ENCODE measurements around the gene AMMECR1. TPM values are rescaled to one million over a fixed set of nuclear protein-coding genes. Genes with fewer than 3 reads are reported as not detected.

AMMECR1 gene
- total and polyA plus RNA-seq, 7 donors: 0.69 to 2.4 (median 1.2) TPM

- ATAC-seq (no peak), DNase-seq (no peak)
- H3K36me3 ChIP-seq (ENCODE audit: insufficient read depth in 1 of 2, low read depth in 1 of 2): no peaks in the 10 kb centered on the region
- no peaks in the 10 kb centered on the region for H3K9me3 ChIP-seq
- intact Hi-C loops (cut with DNase I): no loop called here
- peaks cover 0 to 5% (median 0%) of the 10 kb centered on the region in 3 donors for H3K27me3 ChIP-seq (ENCODE audit: insufficient read depth in 3 of 3, low read length in 2 of 3)
- no peak overlapping the region for H3K27ac ChIP-seq
- 85 to 91% (median 90%) methylated on average over 1 of the region's 1 CpG for WGBS, 3 donors
- no peaks in the 10 kb centered on the region for H3K4me1 ChIP-seq
- TF ChIP-seq, protein P1, sequence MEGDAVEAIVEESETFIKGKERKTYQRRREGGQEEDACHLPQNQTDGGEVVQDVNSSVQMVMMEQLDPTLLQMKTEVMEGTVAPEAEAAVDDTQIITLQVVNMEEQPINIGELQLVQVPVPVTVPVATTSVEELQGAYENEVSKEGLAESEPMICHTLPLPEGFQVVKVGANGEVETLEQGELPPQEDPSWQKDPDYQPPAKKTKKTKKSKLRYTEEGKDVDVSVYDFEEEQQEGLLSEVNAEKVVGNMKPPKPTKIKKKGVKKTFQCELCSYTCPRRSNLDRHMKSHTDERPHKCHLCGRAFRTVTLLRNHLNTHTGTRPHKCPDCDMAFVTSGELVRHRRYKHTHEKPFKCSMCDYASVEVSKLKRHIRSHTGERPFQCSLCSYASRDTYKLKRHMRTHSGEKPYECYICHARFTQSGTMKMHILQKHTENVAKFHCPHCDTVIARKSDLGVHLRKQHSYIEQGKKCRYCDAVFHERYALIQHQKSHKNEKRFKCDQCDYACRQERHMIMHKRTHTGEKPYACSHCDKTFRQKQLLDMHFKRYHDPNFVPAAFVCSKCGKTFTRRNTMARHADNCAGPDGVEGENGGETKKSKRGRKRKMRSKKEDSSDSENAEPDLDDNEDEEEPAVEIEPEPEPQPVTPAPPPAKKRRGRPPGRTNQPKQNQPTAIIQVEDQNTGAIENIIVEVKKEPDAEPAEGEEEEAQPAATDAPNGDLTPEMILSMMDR (IDR thresholded peaks at IDR 0.05): no peak
- H3K4me3 ChIP-seq: no peak overlapping the region
Measured at GRCh38 chrX:110214684-110215083, 103.2 kb downstream of the AMMECR1 start.

GRCh38 chrX:110213183-110213582 is 104.7 kb downstream of the AMMECR1 start:
- no peak overlapping the region for H3K4me3 ChIP-seq
- 83 to 100% (median 98%) methylated on average over 1 of the region's 1 CpG for WGBS, 3 donors
- H3K36me3 ChIP-seq (ENCODE audit: insufficient read depth in 1 of 2, low read depth in 1 of 2): no peaks in the 10 kb centered on the region
- no peak for DNase-seq
- H3K4me1 ChIP-seq: no peaks in the 10 kb centered on the region
- H3K27me3 ChIP-seq (ENCODE audit: insufficient read depth in 3 of 3, low read length in 2 of 3): peaks cover 0 to 5% (median 0%) of the 10 kb centered on the region in 3 donors
- no peaks in the 10 kb centered on the region for H3K9me3 ChIP-seq
- no peak for ATAC-seq
- TF ChIP-seq, protein P1 (IDR thresholded peaks at IDR 0.05): no peak
- H3K27ac ChIP-seq: no peak overlapping the region
- intact Hi-C loops (cut with DNase I): no loop called here

DNA sequence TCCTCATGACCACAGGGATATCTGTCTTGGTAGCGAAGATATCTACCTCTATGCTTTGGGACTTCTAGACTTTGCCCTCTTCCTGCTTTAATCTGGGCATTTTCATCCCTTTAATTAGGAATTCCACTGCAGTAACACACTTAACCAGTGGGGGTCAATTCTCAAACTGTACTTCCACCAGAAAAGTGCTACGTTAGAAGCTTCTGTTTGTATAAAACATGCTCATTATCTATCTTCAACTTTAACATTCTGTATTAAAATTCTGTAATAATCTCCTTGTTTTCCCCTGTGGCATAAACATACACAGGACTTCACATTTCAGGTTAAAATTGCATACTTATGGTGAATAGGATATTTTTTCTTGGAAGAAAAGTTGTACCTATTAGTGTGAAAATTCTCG is 105.6 kb downstream of the AMMECR1 start:
- H3K36me3 ChIP-seq (ENCODE audit: insufficient read depth in 1 of 2, low read depth in 1 of 2): no peaks in the 10 kb centered on the region
- no peak for DNase-seq
- peaks cover 0 to 5% (median 0%) of the 10 kb centered on the region in 3 donors for H3K27me3 ChIP-seq (ENCODE audit: insufficient read depth in 3 of 3, low read length in 2 of 3)
- intact Hi-C loops (cut with DNase I): no loop called here
- no peaks in the 10 kb centered on the region for H3K4me1 ChIP-seq
- H3K9me3 ChIP-seq: no peaks in the 10 kb centered on the region
- 75 to 100% (median 97%) methylated on average over 3 of the region's 3 CpGs for WGBS, 3 donors
- H3K27ac ChIP-seq: no peak overlapping the region
- TF ChIP-seq, protein P1 (IDR thresholded peaks at IDR 0.05): no peak
- ATAC-seq: no peak
- H3K4me3 ChIP-seq: no peak overlapping the region

- Histone ChIP-seq H3K27me3 (ENCODE audit: insufficient read depth in 3 of 3, low read length in 2 of 3) (peaks cover 0 to 5% (median 0%) of the 10 kb centered on the region in 3 donors), H3K4me3 (no peak overlapping the region), H3K36me3 (ENCODE audit: insufficient read depth in 1 of 2, low read depth in 1 of 2) (no peaks in the 10 kb centered on the region), H3K9me3 (no peaks in the 10 kb centered on the region), H3K27ac (no peak overlapping the region), H3K4me1 (no peaks in the 10 kb centered on the region)
- intact Hi-C loops (cut with DNase I): no loop called here
- DNase-seq: no peak
- WGBS, 3 donors: 46 to 98% (median 94%) methylated on average over 1 of the region's 1 CpG
- TF ChIP-seq, protein P1 (IDR thresholded peaks at IDR 0.05): no peak
- no peak for ATAC-seq
Measured at GRCh38 chrX:110211340-110211739, 106.5 kb downstream of the AMMECR1 start.

Measured in psoas muscle (tissue), 8 donors.